Measurements from ENCODE around the gene CAPZB.

Gene CAPZB

GRCh38 chr1:19372136-19372514 is 113.2 kb downstream of the CAPZB start:
- H3K27ac ChIP-seq, result no peak overlapping the region
- TF ChIP-seq ZFX (IDR thresholded peaks at IDR 0.05) (no peak), CTCF (conservative IDR thresholded peaks at IDR 0.05) (no peak)

GRCh38 chr1:19371226-19372135 is 113.9 kb downstream of the CAPZB start:
- TF ChIP-seq CTCF (conservative IDR thresholded peaks at IDR 0.05), result no peak
- no peak for TF ChIP-seq ZFX (IDR thresholded peaks at IDR 0.05)
- H3K27ac ChIP-seq, result no peak overlapping the region

- TF ChIP-seq ZFX (IDR thresholded peaks at IDR 0.05), result no peak
- no peak for TF ChIP-seq CTCF (conservative IDR thresholded peaks at IDR 0.05)
- no peak overlapping the region for H3K27ac ChIP-seq
These were observed 114.7 kb downstream of the CAPZB start for GRCh38 chr1:19370453-19371170.

GRCh38 chr1:19369396-19370090 is 115.8 kb downstream of the CAPZB start:
- no peak for TF ChIP-seq CTCF (conservative IDR thresholded peaks at IDR 0.05)
- no peak overlapping the region for H3K27ac ChIP-seq

- TF ChIP-seq CTCF (conservative IDR thresholded peaks at IDR 0.05) (no peak), ZFX (IDR thresholded peaks at IDR 0.05) (no peak)
- H3K27ac ChIP-seq, result no peak overlapping the region
These were observed 116.4 kb downstream of the CAPZB start for GRCh38 chr1:19368964-19369363.

GRCh38 chr1:19368050-19368449 is 117.3 kb downstream of the CAPZB start:
- TF ChIP-seq CTCF (conservative IDR thresholded peaks at IDR 0.05), result no peak
- TF ChIP-seq ZFX (IDR thresholded peaks at IDR 0.05), result no peak
- H3K27ac ChIP-seq, result no peak overlapping the region
